ENCODE data around the gene CCN5.

The CCN5 gene

GRCh38 chr20:44723798-44724362 lies 8.7 kb downstream of the CCN5 start:
- TF ChIP-seq, protein P1, sequence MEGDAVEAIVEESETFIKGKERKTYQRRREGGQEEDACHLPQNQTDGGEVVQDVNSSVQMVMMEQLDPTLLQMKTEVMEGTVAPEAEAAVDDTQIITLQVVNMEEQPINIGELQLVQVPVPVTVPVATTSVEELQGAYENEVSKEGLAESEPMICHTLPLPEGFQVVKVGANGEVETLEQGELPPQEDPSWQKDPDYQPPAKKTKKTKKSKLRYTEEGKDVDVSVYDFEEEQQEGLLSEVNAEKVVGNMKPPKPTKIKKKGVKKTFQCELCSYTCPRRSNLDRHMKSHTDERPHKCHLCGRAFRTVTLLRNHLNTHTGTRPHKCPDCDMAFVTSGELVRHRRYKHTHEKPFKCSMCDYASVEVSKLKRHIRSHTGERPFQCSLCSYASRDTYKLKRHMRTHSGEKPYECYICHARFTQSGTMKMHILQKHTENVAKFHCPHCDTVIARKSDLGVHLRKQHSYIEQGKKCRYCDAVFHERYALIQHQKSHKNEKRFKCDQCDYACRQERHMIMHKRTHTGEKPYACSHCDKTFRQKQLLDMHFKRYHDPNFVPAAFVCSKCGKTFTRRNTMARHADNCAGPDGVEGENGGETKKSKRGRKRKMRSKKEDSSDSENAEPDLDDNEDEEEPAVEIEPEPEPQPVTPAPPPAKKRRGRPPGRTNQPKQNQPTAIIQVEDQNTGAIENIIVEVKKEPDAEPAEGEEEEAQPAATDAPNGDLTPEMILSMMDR (conservative IDR thresholded peaks at IDR 0.05; ENCODE audit: low read depth, low read length) = no peak
- no peak overlapping the region for H3K4me3 ChIP-seq (ENCODE audit: low read depth, low read length)
- no peak for DNase-seq (ENCODE audit: low read depth)

DNA sequence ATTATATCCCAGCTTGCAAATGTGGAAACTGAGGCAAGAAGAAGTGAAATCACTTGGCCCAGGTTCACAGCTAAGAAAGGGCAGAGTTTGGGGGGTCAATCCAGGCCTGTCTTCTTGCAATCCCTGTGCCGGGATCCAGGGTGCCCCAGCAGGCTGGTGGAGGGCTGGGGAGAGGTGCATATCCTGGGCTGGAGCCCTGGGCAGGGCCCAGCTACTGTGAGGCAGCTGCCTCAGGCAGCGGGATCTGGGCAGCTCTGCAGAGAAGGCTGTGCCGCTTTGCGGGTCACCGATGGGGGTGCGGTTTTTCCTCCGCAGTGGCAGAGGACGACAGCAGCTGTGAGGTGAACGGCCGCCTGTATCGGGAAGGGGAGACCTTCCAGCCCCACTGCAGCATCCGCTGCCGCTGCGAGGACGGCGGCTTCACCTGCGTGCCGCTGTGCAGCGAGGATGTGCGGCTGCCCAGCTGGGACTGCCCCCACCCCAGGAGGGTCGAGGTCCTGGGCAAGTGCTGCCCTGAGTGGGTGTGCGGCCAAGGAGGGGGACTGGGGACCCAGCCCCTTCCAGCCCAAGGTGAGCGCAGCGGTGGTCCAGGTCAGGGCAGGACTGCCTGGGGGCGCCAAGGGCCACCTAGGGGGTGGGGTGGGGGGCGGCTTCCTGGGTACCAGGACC lies 9.4 kb downstream of the CCN5 start:
- TF ChIP-seq, protein P1 (conservative IDR thresholded peaks at IDR 0.05; ENCODE audit: low read depth, low read length) = no peak
- no peak overlapping the region for H3K4me3 ChIP-seq (ENCODE audit: low read depth, low read length)
- DNase-seq (ENCODE audit: low read depth) = no peak

- TF ChIP-seq, protein P1 (conservative IDR thresholded peaks at IDR 0.05; ENCODE audit: low read depth, low read length) = no peak
- no peak overlapping the region for H3K4me3 ChIP-seq (ENCODE audit: low read depth, low read length)
- no peak for DNase-seq (ENCODE audit: low read depth)
Measured at GRCh38 chr20:44725837-44726236, 10.7 kb downstream of the CCN5 start.

GRCh38 chr20:44727039-44727438 lies 11.9 kb downstream of the CCN5 start:
- DNase-seq (ENCODE audit: low read depth) = no peak
- TF ChIP-seq, protein P1 (conservative IDR thresholded peaks at IDR 0.05; ENCODE audit: low read depth, low read length) = no peak
- H3K4me3 ChIP-seq (ENCODE audit: low read depth, low read length) = no peak overlapping the region

DNA sequence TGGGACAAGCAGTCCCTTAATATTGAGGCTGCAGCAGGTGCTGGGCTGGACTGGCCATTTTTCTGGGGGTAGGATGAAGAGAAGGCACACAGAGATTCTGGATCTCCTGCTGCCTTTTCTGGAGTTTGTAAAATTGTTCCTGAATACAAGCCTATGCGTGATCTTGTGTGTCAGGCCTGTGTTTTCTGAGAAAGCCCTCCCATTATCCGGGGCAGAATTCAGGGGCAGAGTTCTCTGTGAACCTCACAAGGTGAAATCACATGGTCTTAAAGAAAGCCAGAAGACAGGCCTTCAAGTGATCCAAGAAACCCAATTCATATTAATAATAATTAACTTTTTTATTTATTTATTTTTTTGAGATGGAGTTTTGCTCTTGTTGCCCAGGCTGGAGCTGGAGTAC lies 12.5 kb downstream of the CCN5 start:
- H3K4me3 ChIP-seq (ENCODE audit: low read depth, low read length) = no peak overlapping the region
- TF ChIP-seq, protein P1 (conservative IDR thresholded peaks at IDR 0.05; ENCODE audit: low read depth, low read length) = no peak
- no peak for DNase-seq (ENCODE audit: low read depth)

- peak; percentile 51 for DNase-seq (ENCODE audit: low read depth)
- no peak overlapping the region for H3K4me3 ChIP-seq (ENCODE audit: low read depth, low read length)
- TF ChIP-seq, protein P1 (conservative IDR thresholded peaks at IDR 0.05; ENCODE audit: low read depth, low read length) = no peak
Measured at GRCh38 chr20:44728801-44729443, 13.8 kb downstream of the CCN5 start.

Measured in choroid plexus epithelial cell (primary cell).